ENCODE data around the gene P2RX6. TPM values are rescaled to one million over a fixed set of nuclear protein-coding genes. Genes with fewer than 3 reads are reported as not detected.

Gene P2RX6
- total and polyA plus RNA-seq, 7 experiments from 2014 or later = 0.15 to 1.7 (median 0.65) TPM; not detected in 1

- H3K9me3 ChIP-seq (ENCODE audit: control insufficient read depth in 2 of 3, low read length in 3 of 3) = peaks cover 0 to 8% (median 0%) of the 10 kb centered on the region in 3 experiments
- DNase-seq (no peak), ATAC-seq (no peak)
- POLR2A ChIA-PET = no interaction called here
- peaks cover 9 to 20% (median 15%) of the 10 kb centered on the region in 7 donors for H3K4me1 Mint-ChIP-seq
- no peak overlapping the region for H3K4me3 Mint-ChIP-seq
- H3K27me3 ChIP-seq (ENCODE audit: control insufficient read depth in 2 of 2, insufficient read depth in 2 of 2, low read length in 2 of 2) = no peaks in the 10 kb centered on the region
- no peak overlapping the region for H3K27ac Mint-ChIP-seq
- no peak overlapping the region for H3K27ac ChIP-seq (ENCODE audit: low read depth, low read length)
- H3K4me3 ChIP-seq (ENCODE audit: low read length) = no peak overlapping the region
- no peaks in the 10 kb centered on the region for H3K27me3 Mint-ChIP-seq
- H3K36me3 ChIP-seq (ENCODE audit: control insufficient read depth in 2 of 3, insufficient read depth in 3 of 3, low read length in 3 of 3) = no peaks in the 10 kb centered on the region
- intact Hi-C loops (cut with micrococcal nuclease) = no loop called here
- peaks cover 0 to 3% (median 0%) of the 10 kb centered on the region in 5 donors for H3K36me3 Mint-ChIP-seq
- peaks cover 0 to 8% (median 0%) of the 10 kb centered on the region in 11 donors for H3K9me3 Mint-ChIP-seq
- H3K4me1 ChIP-seq (ENCODE audit: control insufficient read depth in 2 of 2, insufficient read depth in 2 of 2, low read length in 2 of 2) = peaks cover 0 to 10% of the 10 kb centered on the region in 2 donors
- CTCF ChIA-PET = no interaction called here
These were observed 39.2 kb upstream of the P2RX6 start for GRCh38 chr22:20975541-20976290.

- intact Hi-C loops (cut with micrococcal nuclease) = no loop called here
- CTCF ChIA-PET = interaction anchor here (0.6 kb wide), 1 partner anchor 14 kb away, joined by 5 read pairs; no protein-coding TSS in a partner anchor
- ATAC-seq = no peak
- peaks cover 13 to 27% (median 22%) of the 10 kb centered on the region in 7 donors for H3K4me1 Mint-ChIP-seq
- no peaks in the 10 kb centered on the region for H3K27me3 ChIP-seq (ENCODE audit: control insufficient read depth in 2 of 2, insufficient read depth in 2 of 2, low read length in 2 of 2)
- H3K36me3 Mint-ChIP-seq = peaks cover 0 to 3% (median 0%) of the 10 kb centered on the region in 5 donors
- no peaks in the 10 kb centered on the region for H3K36me3 ChIP-seq (ENCODE audit: control insufficient read depth in 2 of 3, insufficient read depth in 3 of 3, low read length in 3 of 3)
- peaks cover 0 to 8% (median 0%) of the 10 kb centered on the region in 11 donors for H3K9me3 Mint-ChIP-seq
- H3K9me3 ChIP-seq (ENCODE audit: control insufficient read depth in 2 of 3, low read length in 3 of 3) = peaks cover 0 to 8% (median 0%) of the 10 kb centered on the region in 3 experiments
- no peak overlapping the region for H3K4me3 ChIP-seq (ENCODE audit: low read length)
- H3K27me3 Mint-ChIP-seq = no peaks in the 10 kb centered on the region
- H3K27ac ChIP-seq (ENCODE audit: low read depth, low read length) = no peak overlapping the region
- no peak for DNase-seq
- H3K4me3 Mint-ChIP-seq = no peak overlapping the region
- no peak overlapping the region for H3K27ac Mint-ChIP-seq
- peaks cover 5 to 17% of the 10 kb centered on the region in 2 donors for H3K4me1 ChIP-seq (ENCODE audit: control insufficient read depth in 2 of 2, insufficient read depth in 2 of 2, low read length in 2 of 2)
- POLR2A ChIA-PET = no interaction called here
These were observed 38.6 kb upstream of the P2RX6 start for GRCh38 chr22:20976291-20976877.

GRCh38 chr22:20977019-20977418 lies 37.9 kb upstream of the P2RX6 start:
- H3K4me3 Mint-ChIP-seq = no peak overlapping the region
- H3K27ac ChIP-seq (ENCODE audit: low read depth, low read length) = no peak overlapping the region
- no peaks in the 10 kb centered on the region for H3K27me3 ChIP-seq (ENCODE audit: control insufficient read depth in 2 of 2, insufficient read depth in 2 of 2, low read length in 2 of 2)
- H3K36me3 Mint-ChIP-seq = peaks cover 0 to 3% (median 0%) of the 10 kb centered on the region in 5 donors
- peaks cover 15 to 29% (median 22%) of the 10 kb centered on the region in 7 donors for H3K4me1 Mint-ChIP-seq
- no peaks in the 10 kb centered on the region for H3K27me3 Mint-ChIP-seq
- H3K9me3 ChIP-seq (ENCODE audit: control insufficient read depth in 2 of 3, low read length in 3 of 3) = peaks cover 0 to 8% (median 0%) of the 10 kb centered on the region in 3 experiments
- peaks cover 7 to 22% of the 10 kb centered on the region in 2 donors for H3K4me1 ChIP-seq (ENCODE audit: control insufficient read depth in 2 of 2, insufficient read depth in 2 of 2, low read length in 2 of 2)
- no peak overlapping the region for H3K27ac Mint-ChIP-seq
- DNase-seq (no peak), ATAC-seq (no peak)
- H3K4me3 ChIP-seq (ENCODE audit: low read length) = no peak overlapping the region
- peaks cover 0 to 8% (median 0%) of the 10 kb centered on the region in 11 donors for H3K9me3 Mint-ChIP-seq
- ChIA-PET POLR2A (no interaction called here), CTCF (interaction anchor here (0.6 kb wide), 1 partner anchor 15 kb away, joined by 5 read pairs; no protein-coding TSS in a partner anchor)
- intact Hi-C loops (cut with micrococcal nuclease) = no loop called here
- peaks cover 0 to 2% (median 0%) of the 10 kb centered on the region in 3 experiments for H3K36me3 ChIP-seq (ENCODE audit: control insufficient read depth in 2 of 3, insufficient read depth in 3 of 3, low read length in 3 of 3)

- Histone ChIP-seq H3K36me3 (ENCODE audit: control insufficient read depth in 2 of 3, insufficient read depth in 3 of 3, low read length in 3 of 3) (peaks cover 0 to 5% (median 0%) of the 10 kb centered on the region in 3 experiments), H3K27me3 (ENCODE audit: control insufficient read depth in 2 of 2, insufficient read depth in 2 of 2, low read length in 2 of 2) (no peaks in the 10 kb centered on the region), H3K27ac (ENCODE audit: low read depth, low read length) (no peak overlapping the region), H3K4me1 (ENCODE audit: control insufficient read depth in 2 of 2, insufficient read depth in 2 of 2, low read length in 2 of 2) (peaks cover 7 to 25% of the 10 kb centered on the region in 2 donors), H3K9me3 (ENCODE audit: control insufficient read depth in 2 of 3, low read length in 3 of 3) (peaks cover 0 to 8% (median 0%) of the 10 kb centered on the region in 3 experiments), H3K4me3 (ENCODE audit: low read length) (no peak overlapping the region)
- ChIA-PET CTCF (no interaction called here), POLR2A (no interaction called here)
- no peaks in the 10 kb centered on the region for H3K27me3 Mint-ChIP-seq
- intact Hi-C loops (cut with micrococcal nuclease) = no loop called here
- H3K27ac Mint-ChIP-seq = no peak overlapping the region
- ATAC-seq = no peak
- H3K9me3 Mint-ChIP-seq = peaks cover 0 to 8% (median 0%) of the 10 kb centered on the region in 11 donors
- DNase-seq = no peak
- H3K4me3 Mint-ChIP-seq = no peak overlapping the region
- peaks cover 0 to 3% (median 0%) of the 10 kb centered on the region in 5 donors for H3K36me3 Mint-ChIP-seq
- peaks cover 18 to 32% (median 24%) of the 10 kb centered on the region in 7 donors for H3K4me1 Mint-ChIP-seq
These were observed 37.3 kb upstream of the P2RX6 start for GRCh38 chr22:20977516-20978170.

GRCh38 chr22:20978419-20978818 lies 36.5 kb upstream of the P2RX6 start:
- intact Hi-C loops (cut with micrococcal nuclease) = no loop called here
- H3K9me3 ChIP-seq (ENCODE audit: control insufficient read depth in 2 of 3, low read length in 3 of 3) = peaks cover 0 to 8% (median 0%) of the 10 kb centered on the region in 3 experiments
- H3K4me3 ChIP-seq (ENCODE audit: low read length) = no peak overlapping the region
- peaks cover 0 to 5% (median 0%) of the 10 kb centered on the region in 3 experiments for H3K36me3 ChIP-seq (ENCODE audit: control insufficient read depth in 2 of 3, insufficient read depth in 3 of 3, low read length in 3 of 3)
- H3K27ac ChIP-seq (ENCODE audit: low read depth, low read length) = no peak overlapping the region
- Mint-ChIP-seq H3K27ac (no peak overlapping the region), H3K36me3 (peaks cover 0 to 3% (median 0%) of the 10 kb centered on the region in 5 donors), H3K4me1 (peaks cover 26 to 40% (median 30%) of the 10 kb centered on the region in 7 donors), H3K27me3 (no peaks in the 10 kb centered on the region), H3K4me3 (peak overlapping the region in 1 of 10 donors; percentile 33), H3K9me3 (peaks cover 0 to 8% (median 0%) of the 10 kb centered on the region in 11 donors)
- no peak for DNase-seq
- ATAC-seq = no peak
- H3K27me3 ChIP-seq (ENCODE audit: control insufficient read depth in 2 of 2, insufficient read depth in 2 of 2, low read length in 2 of 2) = no peaks in the 10 kb centered on the region
- H3K4me1 ChIP-seq (ENCODE audit: control insufficient read depth in 2 of 2, insufficient read depth in 2 of 2, low read length in 2 of 2) = peaks cover 15 to 32% of the 10 kb centered on the region in 2 donors
- CTCF ChIA-PET = no interaction called here
- POLR2A ChIA-PET = interaction anchor here (5.2 kb wide), 1 partner anchor 24 kb away, joined by 59 read pairs; the partner anchor contains the start of gene THAP7

- Mint-ChIP-seq H3K4me1 (peaks cover 29 to 47% (median 38%) of the 10 kb centered on the region in 7 donors), H3K27ac (peak overlapping the region; percentile 61 to 94 (median 89)), H3K9me3 (peaks cover 0 to 8% (median 0%) of the 10 kb centered on the region in 11 donors), H3K27me3 (no peaks in the 10 kb centered on the region), H3K36me3 (peaks cover 0 to 5% (median 0%) of the 10 kb centered on the region in 5 donors), H3K4me3 (peak overlapping the region; percentile 69 to 97 (median 80))
- Histone ChIP-seq H3K4me1 (ENCODE audit: control insufficient read depth in 2 of 2, insufficient read depth in 2 of 2, low read length in 2 of 2) (peaks cover 15 to 32% of the 10 kb centered on the region in 2 donors), H3K27ac (ENCODE audit: low read depth, low read length) (peak overlapping the region; percentile 3), H3K4me3 (ENCODE audit: low read length) (no peak overlapping the region), H3K27me3 (ENCODE audit: control insufficient read depth in 2 of 2, insufficient read depth in 2 of 2, low read length in 2 of 2) (no peaks in the 10 kb centered on the region), H3K9me3 (ENCODE audit: control insufficient read depth in 2 of 3, low read length in 3 of 3) (peaks cover 0 to 8% (median 0%) of the 10 kb centered on the region in 3 experiments), H3K36me3 (ENCODE audit: control insufficient read depth in 2 of 3, insufficient read depth in 3 of 3, low read length in 3 of 3) (peaks cover 0 to 5% (median 0%) of the 10 kb centered on the region in 3 experiments)
- ChIA-PET POLR2A (interaction anchor here (5.2 kb wide), 1 partner anchor 23 kb away, joined by 59 read pairs; the partner anchor contains the start of gene THAP7), CTCF (no interaction called here)
- DNase-seq (peak in 8 of 9 donors; percentile 44 to 86 (median 66)), ATAC-seq (peak; percentile 84)
- intact Hi-C loops (cut with micrococcal nuclease) = no loop called here
These were observed 35.6 kb upstream of the P2RX6 start for GRCh38 chr22:20979243-20979809.
